Keratinocyte (primary cell): ENCODE results near the gene EPHB1.

ENCODE experiments used
- CTCF ChIP-seq, 3 experiments: IDR thresholded peaks in 1 of 3; conservative IDR thresholded peaks in 1 of 3; optimal IDR thresholded peaks in 1 of 3; 2 replicates in 2 of 3; 3 replicates in 1 of 3; pipeline versions ENCODE3 to v1.5.1; 2011; ENCODE audit warnings: low read length in 3 of 3, mild to moderate bottlenecking in 3 of 3, moderate library complexity in 2 of 3, control low read depth in 1 of 3, inconsistent platforms in 1 of 3; ENCODE audit not compliant: insufficient read depth in 2 of 3; ENCODE audit errors: extremely low read depth in 1 of 3
- EZH2 ChIP-seq: IDR thresholded peaks from one replicate; pipeline ENCODE4 v1.6.1; 2012; ENCODE audit warnings: inconsistent platforms, mild to moderate bottlenecking, low read length, moderate library complexity

GRCh38 chr3:135240426-135240825 lies 445.4 kb downstream of the EPHB1 start:
- TF ChIP-seq CTCF (optimal IDR thresholded peaks at IDR 0.05 in 1 of 3, IDR thresholded peaks at IDR 0.05 in 1 of 3, conservative IDR thresholded peaks at IDR 0.05 in 1 of 3; ENCODE audit: extremely low read depth in 1 of 3, insufficient read depth in 2 of 3, low read length in 3 of 3) (peak in 1 of 3 experiments; percentile 9), EZH2 (no peak)
